Cardiac fibroblast (primary cell): ENCODE data around the gene TRMT10C.

Source experiments
- DNase-seq, 2 donors: peaks; one replicate each; pipeline versions ENCODE4 v3.0.0 to v3.0.0-alpha.2; 2010; ENCODE audit warnings: low read depth in 2 of 2
- H3K4me3 ChIP-seq, 2 donors: replicated peaks in 1 of 2; 1 replicate in 1 of 2; 2 replicates in 1 of 2; pipeline ENCODE4 v1.5.1; 2011; ENCODE audit warnings: low read depth in 2 of 2, low read length in 2 of 2, mild to moderate bottlenecking in 2 of 2, moderate library complexity in 1 of 2
- TF ChIP-seq, protein P1 (sequence below): IDR thresholded peaks from one replicate; pipeline ENCODE4 v1.5.1; 2011; ENCODE audit warnings: low read depth, mild to moderate bottlenecking, low read length, inconsistent platforms

TRMT10C gene

DNA sequence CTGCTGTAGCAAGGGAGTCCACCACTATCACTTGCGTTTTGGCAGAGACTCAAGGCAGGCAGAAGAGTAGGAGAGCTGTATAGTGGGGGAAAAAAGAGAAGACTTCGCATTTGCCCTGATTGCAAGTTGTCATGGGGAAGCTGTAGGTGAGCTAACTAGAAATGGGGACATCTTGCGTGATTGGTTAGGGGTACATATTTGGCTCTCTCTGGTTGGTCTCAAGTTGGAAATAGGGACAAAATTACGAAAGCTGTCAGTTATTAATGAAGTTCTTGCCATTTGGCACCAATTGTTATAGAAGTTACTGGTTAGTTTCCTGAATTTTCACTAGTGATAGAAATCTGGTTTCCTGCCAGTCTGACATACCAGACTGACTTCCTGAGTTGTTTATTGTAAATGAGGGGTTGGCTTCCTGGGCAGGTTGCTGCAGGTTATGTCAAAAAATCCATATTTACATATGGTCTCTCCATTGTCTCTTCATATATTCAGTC lies 40.4 kb upstream of the TRMT10C start:
- no peak for DNase-seq
- no peak overlapping the region for H3K4me3 ChIP-seq
- TF ChIP-seq, protein P1, sequence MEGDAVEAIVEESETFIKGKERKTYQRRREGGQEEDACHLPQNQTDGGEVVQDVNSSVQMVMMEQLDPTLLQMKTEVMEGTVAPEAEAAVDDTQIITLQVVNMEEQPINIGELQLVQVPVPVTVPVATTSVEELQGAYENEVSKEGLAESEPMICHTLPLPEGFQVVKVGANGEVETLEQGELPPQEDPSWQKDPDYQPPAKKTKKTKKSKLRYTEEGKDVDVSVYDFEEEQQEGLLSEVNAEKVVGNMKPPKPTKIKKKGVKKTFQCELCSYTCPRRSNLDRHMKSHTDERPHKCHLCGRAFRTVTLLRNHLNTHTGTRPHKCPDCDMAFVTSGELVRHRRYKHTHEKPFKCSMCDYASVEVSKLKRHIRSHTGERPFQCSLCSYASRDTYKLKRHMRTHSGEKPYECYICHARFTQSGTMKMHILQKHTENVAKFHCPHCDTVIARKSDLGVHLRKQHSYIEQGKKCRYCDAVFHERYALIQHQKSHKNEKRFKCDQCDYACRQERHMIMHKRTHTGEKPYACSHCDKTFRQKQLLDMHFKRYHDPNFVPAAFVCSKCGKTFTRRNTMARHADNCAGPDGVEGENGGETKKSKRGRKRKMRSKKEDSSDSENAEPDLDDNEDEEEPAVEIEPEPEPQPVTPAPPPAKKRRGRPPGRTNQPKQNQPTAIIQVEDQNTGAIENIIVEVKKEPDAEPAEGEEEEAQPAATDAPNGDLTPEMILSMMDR = no peak

DNA sequence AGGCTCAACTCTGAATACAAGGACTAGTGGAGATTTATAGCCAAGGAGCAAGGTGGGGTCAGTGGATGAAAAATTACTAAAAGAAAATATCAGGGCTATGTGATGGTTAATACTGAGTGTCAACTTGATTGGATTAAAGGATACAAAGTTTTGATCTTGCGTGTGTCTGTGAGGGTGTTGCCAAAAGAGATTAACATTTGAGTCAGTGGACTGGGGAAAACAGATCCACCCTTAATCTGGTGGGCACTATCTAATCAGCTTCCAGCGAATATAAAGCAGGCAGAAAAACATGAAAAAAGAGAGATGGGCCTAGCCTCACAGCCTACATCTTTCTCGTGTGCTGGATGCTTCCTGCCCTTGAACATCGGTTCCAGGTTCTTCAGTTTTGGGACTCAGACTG lies 34.2 kb upstream of the TRMT10C start:
- TF ChIP-seq, protein P1 = no peak

DNA sequence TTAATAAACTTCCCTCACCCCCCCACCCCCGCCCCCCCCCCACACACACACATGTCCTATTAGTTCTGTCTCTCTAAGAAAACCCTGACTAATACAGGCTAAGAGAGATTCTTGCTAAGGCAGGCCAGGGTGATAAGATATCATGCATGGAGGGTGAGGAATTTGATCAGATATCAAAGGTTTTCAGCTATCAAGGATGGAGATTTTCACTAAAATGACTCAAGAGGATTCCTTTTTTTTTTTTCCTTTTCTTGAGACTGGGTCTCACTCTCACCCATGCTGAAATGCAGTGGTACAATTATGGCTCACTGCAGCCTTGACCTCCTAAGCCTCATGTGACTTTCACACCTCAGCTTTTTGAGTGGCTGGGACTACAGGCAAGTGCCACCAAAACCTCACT lies 33.8 kb upstream of the TRMT10C start:
- TF ChIP-seq, protein P1 = no peak
- H3K4me3 ChIP-seq = no peak overlapping the region
- DNase-seq = no peak

More for the DNA sequence above, 34.2 kb upstream of the TRMT10C start:
- no peak for DNase-seq
- H3K4me3 ChIP-seq = no peak overlapping the region

DNA sequence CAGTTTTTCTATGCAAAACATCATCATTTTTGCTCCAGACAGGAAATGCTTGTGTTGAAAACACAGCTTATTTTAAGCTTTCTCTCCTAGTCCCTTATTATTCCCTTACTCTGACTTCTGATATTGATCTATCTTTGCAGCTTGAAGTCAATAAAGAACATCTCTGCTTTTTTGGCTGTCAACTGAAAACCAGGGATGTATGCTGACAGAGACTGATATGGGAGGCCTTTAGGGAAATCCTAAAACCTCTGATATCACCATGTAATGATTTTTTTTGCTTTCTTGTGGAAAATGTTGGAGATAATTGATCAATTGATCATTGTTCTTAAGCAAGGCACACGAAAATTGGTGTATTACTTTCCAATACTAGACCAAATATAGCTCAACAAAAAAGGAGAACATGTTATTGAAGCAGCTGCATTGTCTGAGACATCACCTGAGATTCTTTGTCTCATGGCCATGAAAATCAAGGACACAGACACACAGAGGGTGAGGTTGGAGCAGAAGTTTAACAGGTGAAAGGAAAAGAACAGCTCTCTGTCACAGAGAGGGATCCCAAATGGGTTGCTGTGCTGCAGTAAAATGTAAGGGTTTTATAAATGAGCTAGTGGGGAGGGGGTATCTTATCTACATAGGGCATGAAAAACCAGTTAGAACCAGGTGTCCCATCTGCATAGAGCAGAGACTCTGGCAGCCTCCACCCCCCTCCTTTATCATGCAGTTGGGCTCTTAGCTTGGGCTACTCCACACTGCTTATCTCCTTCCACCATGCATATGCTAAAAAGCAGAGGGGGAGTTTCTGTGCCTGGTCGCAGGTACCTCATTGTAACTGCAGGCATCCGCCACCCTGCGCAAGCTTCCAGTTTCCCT lies 31.6 kb upstream of the TRMT10C start:
- no peak overlapping the region for H3K4me3 ChIP-seq
- DNase-seq = no peak
- TF ChIP-seq, protein P1 = no peak

DNA sequence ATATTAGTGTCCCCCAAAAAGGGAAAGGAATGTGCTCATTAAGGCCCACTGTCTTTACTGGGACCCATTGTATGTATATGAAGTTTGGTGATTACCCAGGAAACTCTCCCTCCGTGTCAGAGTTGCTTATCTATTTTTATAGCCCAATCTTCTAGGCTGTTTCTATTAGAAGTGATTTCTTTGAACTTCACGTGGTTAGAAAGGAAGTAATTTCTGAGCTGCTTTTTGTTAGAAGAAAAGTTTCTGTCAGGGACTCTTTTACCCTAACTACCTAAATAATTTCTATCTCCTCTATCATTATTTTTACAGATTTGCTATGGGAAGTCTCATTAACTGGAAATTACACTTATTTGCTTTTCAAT lies 31.0 kb upstream of the TRMT10C start:
- no peak overlapping the region for H3K4me3 ChIP-seq
- TF ChIP-seq, protein P1 = no peak
- no peak for DNase-seq

DNA sequence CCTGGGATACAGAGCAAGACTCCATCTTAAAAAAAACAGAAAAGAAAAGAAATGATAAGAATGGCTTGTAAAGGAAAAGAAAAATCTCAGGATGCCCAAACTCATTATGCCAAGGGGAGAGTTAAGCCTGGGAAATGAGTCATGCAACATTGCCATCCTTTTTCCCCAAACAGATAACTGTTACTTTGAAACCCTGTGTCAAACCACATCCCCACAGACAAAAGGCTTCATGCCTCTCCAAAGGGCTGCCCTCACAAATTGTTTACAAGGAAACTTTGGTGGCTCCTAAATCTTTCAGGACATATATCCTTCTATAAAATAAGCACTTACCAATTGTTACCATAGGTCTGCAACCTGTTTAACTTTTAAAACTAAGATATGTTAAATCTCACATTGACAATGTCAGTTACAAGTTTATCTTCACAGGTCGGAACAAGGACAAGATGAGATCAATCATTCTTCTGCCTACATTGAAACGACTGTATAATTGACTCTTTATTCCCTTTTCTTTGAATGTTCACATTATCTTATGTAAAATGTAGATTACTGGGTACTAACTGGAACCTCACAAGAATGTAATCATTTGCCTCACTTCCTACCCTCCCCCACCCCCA lies 30.1 kb upstream of the TRMT10C start:
- peak in 1 of 2 donors; percentile 7 for DNase-seq
- TF ChIP-seq, protein P1 = no peak
- H3K4me3 ChIP-seq = no peak overlapping the region
